HG03060 (cell line): ENCODE measurements around the gene NANOGP8.
"Not testable (repeated sequence)": the region's sequence is repeated elsewhere in the genome, so short reads cannot be mapped to it uniquely, and the experiment has no call there.

Experiments used
- ATAC-seq: cut with Tn5 transposase; IDR thresholded peaks from one replicate; pipeline ENCODE4 v1.9.1; 2021; ENCODE audit warnings: low read depth, moderate number of reproducible peaks; ENCODE audit not compliant: unreplicated experiment

Gene NANOGP8

DNA sequence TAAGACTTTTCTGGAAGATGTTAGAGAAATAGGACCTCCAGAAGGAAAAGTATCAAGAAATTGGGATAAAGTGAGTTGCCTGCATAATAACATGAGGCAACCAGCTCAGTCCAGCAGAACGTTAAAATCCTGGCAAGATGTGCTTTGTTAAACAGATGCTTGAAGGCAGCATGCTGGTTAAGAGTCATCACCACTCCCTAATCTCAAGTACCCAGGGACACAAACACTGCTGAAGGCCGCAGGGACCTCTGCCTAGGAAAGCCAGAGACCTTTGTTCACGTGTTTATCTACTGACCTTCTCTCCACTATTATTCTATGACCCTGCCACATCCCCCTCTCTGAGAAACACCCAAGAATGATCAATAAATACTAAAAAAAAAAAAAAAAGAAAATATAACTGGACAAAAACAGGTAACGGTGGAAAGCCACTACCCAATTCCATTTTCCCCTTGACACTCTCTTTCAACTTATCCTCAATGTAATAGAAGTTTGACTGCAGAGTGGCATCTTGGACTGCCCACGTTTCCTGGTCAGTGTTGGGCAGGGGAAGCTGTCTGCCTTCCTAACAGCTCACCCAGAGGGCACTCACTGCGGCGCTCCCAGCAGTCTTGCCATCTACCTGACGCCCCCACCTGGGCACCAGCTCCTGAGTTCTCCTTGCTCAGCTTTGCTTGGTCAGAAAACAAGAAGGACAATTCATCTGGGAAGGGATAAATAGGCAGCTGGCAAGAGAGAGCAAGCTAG lies at the start of gene NANOGP8:
Gene NANOGP8, minus strand, starts transcription at position 120 of the 744 bp plus-strand sequence. CDS start 185 bp downstream, outside the sequence.
- not testable (repeated sequence) for ATAC-seq

DNA sequence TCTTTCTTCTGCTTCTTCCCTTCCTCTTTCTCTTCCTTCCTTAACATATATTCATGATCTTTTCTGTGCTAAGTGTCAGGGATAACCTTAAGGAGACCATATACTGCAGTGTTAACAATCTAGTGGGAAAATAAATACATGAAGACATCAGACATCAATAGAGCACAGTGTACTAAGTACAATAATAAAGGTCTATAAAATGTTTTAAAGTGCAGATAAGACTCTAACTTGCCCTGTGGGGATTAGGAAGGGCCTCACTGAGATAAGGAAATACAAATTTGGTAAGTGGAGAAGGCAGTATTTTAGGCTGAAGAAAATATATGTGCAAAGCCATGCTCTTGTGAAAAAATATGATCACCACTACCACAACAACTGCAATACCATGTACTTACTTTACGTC lies 49.2 kb upstream of the NANOGP8 start:
- no peak for ATAC-seq

DNA sequence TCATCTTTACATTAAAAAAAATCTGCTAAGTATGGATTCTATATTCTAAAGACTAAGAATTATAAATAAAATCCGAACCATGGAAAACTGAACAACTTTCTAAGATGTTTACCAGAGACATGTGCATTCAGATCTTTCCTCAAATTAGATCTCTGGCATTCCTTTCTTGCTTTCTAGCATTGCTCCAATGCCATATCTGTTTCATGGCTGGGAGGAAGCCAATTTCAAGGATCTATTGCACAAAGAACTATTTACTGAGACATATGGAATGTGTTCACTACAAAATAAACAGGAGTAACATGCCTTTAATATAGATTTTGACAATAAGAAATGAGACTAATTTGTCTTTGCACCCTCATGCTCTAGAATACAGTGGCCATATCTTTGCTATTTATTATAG lies 45.1 kb upstream of the NANOGP8 start:
- no peak for ATAC-seq

GRCh38 chr15:35129361-35129760 lies 44.3 kb upstream of the NANOGP8 start:
- ATAC-seq = no peak

DNA sequence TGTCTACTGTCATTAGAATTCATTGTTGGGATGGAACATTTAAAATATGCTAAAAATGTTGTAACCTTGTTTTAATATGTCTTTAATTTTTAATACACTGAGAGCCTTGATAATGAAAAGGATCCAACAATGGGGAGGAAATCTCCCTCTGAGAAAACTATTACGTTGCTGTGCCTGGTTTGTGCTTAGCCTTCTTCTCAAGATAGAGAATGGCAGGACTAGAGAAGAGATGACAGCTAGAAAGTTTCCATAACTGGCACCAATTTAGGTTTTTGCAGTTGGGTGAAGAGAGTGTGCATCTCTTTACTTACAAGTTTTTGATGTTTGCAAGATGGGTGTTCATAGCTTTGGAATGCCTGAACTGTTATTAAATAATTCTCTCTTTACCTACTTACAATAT lies 42.6 kb upstream of the NANOGP8 start:
- no peak for ATAC-seq

DNA sequence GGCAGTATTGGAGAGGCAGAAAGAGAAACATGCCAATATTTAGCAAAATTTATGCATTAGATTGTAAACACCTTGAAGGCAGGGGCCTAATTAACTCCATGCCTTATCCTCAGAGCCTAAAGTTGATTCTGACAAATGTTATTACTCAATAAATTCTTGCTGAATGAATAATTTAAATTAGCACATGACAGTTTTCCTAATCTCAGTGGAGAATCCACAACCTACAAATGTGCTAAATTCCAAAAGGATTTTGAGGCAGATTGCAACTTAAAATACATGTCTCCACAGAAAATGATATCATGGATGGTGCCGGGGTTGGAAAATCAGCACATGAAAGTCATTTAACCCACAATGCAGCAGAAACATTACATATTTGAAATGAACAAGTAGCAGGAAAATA lies 41.1 kb upstream of the NANOGP8 start:
- ATAC-seq = no peak

DNA sequence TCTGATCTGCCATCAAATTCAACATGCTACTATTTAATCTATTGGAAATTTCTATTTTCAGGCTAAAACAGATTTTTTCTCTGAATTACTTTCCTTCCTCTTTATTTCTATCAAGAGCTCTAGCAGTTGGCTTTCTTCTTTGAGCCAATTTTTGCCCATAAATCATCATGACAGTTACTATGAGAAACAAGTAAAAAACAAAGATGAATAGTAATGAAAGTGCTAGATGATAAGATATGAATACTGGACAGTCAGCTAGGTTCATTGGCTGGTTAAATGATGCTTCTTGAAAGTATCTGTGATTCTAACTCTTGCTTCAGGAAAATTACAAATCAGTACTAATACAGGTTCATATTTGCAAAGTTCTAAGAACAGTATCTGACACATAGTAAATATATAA lies 38.6 kb upstream of the NANOGP8 start:
- no peak for ATAC-seq

- ATAC-seq = no peak
These were observed 36.7 kb upstream of the NANOGP8 start for GRCh38 chr15:35121611-35122359.

DNA sequence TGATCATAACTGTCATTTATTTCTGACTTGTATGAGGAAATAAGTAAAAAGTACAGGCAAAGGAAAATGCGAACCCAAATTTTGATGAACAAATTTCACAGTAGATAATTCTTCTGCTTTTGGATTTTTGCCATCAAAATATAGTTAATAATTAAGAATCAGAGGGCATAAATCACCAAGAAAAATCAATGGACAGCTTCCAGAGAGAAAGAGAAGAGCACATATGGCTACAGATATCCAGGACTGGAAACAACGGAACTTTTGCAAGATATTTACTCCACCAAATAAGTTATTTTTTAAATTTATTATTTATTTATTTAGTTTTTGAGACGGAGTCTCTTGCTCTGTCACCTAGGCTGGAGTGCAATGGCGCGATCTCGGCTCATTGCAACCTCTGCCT lies 35.1 kb upstream of the NANOGP8 start:
- no peak for ATAC-seq

DNA sequence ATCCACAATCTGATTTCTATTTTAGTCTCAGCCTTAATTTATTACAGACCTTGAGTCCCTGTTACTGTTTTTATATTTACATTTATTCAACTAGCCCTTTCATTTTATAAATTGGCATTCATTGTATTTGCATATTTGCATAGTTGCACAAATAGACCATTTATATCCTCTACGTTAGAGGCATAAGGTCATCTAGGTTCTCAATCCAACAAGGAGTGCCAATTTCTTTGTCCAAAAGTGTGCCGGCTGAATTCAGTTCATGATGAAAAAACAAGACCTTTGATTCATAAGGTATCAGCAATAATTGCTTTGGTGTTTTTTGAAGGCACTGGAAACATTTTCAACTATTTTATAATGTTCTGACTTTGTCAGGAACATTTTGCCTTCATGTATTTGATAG lies 33.9 kb upstream of the NANOGP8 start:
- no peak for ATAC-seq

GRCh38 chr15:35117543-35118265 lies 32.6 kb upstream of the NANOGP8 start:
- no peak for ATAC-seq

- ATAC-seq = no peak
These were observed 30.1 kb upstream of the NANOGP8 start for GRCh38 chr15:35115155-35115725.

GRCh38 chr15:35112346-35112745 lies 27.3 kb upstream of the NANOGP8 start:
- no peak for ATAC-seq

DNA sequence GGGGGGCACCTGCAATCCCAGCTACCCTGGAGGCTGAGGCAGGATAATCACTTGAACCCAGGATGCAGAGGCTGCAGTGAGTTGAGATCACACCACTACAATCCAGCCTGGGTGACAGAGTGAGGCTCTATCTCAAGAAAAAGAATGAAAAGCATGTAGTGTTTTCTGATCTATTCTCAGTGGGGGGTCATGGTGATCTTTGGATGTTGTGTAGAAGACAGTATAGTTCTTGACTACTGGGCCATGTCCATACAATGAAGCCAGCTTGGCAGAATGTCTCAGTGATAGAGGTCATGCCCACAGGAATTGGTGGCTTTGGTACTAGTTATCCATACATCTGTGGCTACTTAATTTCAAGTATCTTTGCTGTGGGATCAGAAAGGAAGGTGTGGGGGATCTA lies 26.8 kb upstream of the NANOGP8 start:
- ATAC-seq = no peak

DNA sequence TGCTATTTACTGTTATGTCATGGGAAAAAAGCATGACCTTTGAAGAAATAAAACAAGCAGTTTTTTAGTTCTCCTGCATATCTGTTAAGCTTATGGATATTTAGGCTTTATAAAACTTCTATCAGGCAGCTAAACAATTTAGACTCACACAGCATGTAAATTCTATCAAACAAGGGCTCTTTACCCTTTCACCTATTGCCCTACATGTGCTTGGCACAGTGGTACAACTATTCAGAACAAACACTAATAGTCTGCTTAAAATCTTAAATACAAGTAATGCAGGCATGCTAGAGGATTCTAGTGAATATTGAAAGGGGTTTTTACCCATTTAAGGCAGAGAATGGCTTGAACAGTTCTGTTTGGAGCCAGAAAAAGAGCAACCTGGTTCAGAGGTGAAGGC lies 23.4 kb upstream of the NANOGP8 start:
- ATAC-seq = no peak

DNA sequence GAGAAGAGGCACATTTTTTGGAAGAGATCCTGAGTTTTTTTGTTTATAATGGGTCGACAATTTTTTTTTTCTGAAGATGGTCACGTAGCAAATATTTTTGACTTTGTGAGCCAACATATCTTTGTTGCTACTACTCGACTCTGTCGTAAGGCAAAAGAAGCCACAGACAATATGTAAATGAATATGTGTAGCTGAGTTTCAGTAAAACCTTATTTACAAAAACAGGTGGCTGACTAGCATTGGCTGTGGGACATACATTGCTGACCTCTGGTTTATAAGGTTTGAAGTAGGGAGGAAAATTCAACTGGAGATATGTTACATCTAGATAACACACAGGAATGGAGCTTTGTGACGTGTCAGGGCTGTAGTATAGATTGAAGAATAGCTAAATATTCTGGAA lies 22.5 kb upstream of the NANOGP8 start:
- ATAC-seq = no peak

DNA sequence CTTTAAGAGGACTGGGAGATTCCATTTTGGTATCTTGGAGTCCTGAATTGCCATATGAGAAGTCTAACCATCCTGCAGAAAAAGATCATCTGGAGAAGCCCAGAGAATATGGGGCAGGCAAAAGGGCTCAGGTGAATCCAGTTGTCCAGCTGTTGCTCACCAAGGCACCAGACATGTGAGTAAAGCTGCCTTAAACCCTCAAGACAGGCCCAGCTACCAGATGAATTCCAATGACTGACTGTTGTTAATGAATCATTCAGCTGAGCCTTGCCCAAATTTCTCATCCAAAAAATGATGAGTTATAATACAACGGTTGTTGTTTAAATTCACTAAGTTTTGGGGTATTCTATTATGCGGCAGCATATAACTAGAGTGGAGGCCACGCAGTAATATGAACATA lies 22.0 kb upstream of the NANOGP8 start:
- no peak for ATAC-seq

DNA sequence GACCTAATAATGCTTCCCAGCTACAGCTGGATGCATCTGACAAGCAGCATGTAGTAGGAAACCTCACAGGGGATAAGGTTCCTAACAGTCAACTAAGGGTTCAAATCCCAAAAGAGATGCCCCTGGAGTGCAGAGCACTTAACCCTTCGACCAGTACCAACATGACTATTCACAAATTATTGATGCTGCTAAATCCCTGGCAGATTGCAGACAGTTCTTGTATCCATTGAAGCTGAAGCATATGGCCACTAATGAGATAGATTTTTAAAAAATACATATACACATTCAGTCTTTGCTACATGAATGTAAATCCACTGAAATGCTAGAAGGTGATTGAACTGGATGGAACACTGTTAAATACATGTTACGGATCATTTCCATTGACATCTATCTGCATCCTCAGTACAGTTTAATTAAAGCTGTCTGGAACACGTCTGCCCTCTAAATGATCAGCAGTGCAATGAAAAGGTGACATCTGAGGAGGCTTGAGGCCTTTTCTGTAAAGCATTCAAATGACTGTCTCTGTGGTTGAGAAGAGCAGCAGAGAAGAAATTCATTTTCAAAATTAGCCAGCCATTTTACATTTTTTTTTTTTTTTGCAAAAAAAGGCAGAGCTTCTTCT lies 19.5 kb upstream of the NANOGP8 start:
- ATAC-seq = no peak

DNA sequence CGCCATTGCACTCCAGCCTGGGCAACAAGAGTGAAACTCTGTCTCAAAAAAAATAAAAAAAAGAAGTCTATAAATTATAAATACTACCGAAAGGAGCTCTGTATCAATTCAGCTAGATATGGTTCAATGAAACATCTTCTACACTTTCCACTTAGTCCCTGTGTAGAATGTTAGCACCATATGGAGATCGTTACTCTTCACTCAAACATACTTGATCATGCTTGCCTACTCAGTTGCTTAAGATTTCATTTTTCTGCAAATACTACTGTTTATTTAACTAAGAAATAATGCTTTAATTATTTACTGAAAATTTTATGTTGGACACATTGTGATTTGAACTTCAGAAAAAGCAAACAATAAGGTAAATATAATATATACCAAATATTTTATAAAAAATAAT lies 17.1 kb upstream of the NANOGP8 start:
- ATAC-seq = no peak

GRCh38 chr15:35101335-35101734 lies 16.2 kb upstream of the NANOGP8 start:
- no peak for ATAC-seq

- no peak for ATAC-seq
These were observed 13.6 kb upstream of the NANOGP8 start for GRCh38 chr15:35098737-35099136.
